Ramos (cell line): ENCODE measurements around the gene RFXAP.
"Not testable (repeated sequence)": the region's sequence is repeated elsewhere in the genome, so short reads cannot be mapped to it uniquely, and the experiment has no call there.

Experiments
- in situ Hi-C: fragments of 300-500 bp; cut with MboI; formaldehyde crosslinking; loops from one replicate; pipeline ENCODE4 v1.14.3; 2022; ENCODE audit warnings: low sequenced_read_pairs; ENCODE audit not compliant: unreplicated experiment

RFXAP gene, protein sequence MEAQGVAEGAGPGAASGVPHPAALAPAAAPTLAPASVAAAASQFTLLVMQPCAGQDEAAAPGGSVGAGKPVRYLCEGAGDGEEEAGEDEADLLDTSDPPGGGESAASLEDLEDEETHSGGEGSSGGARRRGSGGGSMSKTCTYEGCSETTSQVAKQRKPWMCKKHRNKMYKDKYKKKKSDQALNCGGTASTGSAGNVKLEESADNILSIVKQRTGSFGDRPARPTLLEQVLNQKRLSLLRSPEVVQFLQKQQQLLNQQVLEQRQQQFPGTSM

DNA sequence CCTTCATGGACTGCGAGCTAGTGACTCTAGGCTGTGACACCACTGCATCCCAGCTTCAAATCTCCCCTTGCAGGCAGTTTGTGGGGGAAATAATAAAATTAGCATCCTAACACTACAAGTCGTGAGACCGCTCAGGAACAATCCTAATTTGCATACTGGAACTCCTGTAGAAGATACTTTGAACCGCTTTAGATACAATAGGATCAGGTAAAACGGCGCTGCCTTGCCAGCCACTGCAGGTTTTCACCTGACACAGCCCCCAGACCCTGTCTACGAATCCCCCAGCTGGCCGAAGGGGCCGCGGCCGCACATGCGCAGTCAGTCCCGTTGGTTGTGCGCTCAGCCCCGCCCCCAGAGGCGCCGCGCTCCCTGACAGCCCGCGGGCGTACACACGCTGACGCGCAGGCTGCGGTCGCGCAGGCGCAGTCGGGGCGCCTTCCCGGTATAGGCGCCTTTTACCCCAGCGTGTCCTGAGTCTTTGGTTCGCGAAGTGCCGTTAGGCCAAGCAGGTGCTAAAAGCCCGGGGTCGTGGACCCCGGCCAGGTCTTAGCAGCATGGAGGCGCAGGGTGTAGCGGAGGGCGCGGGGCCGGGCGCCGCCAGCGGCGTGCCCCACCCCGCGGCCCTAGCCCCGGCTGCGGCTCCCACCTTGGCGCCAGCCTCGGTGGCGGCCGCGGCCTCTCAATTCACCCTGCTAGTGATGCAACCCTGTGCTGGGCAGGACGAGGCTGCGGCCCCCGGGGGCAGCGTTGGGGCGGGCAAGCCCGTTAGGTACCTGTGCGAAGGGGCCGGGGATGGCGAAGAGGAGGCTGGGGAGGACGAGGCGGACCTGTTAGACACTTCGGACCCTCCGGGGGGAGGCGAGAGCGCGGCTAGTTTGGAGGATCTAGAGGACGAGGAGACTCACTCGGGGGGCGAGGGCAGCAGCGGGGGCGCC is at the start of gene RFXAP:
TSS of gene RFXAP (plus strand) at position 419 of the 935 bp plus-strand sequence. CDS start at position 555, 136 bp downstream.
- in situ Hi-C loops: no loop called here

GRCh38 chr13:36769545-36769944 is 49.5 kb upstream of the RFXAP start:
- in situ Hi-C loops: no loop called here

DNA sequence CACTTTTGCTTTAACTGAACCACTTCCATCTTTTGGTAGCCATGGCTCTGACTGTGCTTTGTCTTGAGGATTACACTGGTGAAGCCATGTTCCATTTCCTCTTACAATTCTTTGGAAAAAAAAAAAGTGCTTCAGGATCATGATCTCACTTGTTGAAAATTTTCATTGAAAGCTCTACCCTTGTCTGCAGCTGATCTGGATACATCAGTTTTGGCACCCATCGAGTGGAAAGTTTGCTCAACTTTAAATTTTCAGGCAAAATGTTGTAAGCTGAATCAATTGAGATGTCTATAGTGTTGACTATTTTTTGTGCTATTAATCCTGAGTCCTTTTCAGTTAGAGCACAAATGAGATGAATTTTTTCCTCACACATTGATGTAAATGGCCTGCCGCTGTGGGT is 48.3 kb upstream of the RFXAP start:
- in situ Hi-C loops: no loop called here

GRCh38 chr13:36772853-36773252 is 46.2 kb upstream of the RFXAP start:
- in situ Hi-C loops: no loop called here

DNA sequence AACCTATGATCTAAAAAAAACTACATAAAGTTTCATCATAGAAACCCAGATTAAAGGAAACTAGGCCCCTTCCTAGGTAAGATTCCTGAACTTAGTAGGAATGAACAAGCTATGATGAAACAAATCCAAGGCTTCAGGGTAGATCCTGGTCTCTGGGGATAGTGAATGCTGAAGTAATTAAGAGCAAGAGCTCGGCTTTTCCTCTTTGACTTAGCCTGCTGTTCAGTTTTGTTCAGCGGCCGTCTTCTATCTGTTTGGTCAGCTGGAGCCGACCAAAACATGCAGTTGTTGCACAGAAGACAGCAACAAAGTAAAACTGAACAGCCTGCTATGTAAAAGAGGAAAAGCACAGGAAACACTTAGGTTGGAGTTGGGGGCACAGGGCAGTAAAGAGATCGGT is 44.1 kb upstream of the RFXAP start:
- in situ Hi-C loops: no loop called here

DNA sequence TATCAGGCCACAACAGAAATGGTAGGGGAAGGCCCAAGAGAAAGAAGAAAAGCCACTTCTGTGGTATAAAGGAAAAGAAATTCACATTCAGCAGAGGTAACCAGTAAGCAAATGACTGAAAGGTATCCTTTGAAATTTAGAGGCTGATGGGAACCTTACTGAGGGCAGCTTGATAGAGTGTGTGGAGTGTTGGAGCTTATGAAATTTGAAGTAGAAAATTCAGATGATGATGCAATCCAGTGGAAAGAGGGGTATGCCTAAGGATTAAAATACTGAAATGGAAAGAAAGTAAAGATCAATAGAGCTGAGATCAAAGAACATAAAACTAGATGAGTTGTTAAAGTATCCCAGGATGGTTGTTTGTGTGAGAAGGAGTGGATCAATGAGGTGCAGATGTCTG is 42.8 kb upstream of the RFXAP start:
- in situ Hi-C loops: no loop called here

GRCh38 chr13:36778083-36778671 is 40.8 kb upstream of the RFXAP start:
- in situ Hi-C loops: no loop called here

- in situ Hi-C loops: no loop called here
Measured at GRCh38 chr13:36783890-36784289, 35.1 kb upstream of the RFXAP start.

GRCh38 chr13:36786175-36786574 is 32.8 kb upstream of the RFXAP start:
- in situ Hi-C loops: not testable (repeated sequence)

DNA sequence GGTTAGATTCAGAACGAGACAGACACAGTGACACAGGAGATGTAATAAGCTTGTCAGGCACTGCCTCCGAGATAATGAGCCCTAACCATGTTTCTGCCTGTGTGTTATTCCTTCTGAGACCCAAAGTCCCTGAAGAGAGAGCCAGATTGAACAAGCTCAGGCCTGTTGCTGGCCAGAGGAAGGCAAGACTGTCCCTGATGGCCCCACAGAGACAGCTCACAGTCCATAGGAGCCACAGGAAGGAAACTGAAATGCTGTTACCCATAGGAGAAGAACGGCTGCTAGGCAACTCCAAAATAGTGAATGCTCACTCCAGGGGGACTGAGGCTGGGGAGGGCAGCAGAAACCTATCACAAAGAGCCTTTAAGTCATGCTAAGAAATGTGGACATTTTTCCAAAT is 31.8 kb upstream of the RFXAP start:
- in situ Hi-C loops: no loop called here

DNA sequence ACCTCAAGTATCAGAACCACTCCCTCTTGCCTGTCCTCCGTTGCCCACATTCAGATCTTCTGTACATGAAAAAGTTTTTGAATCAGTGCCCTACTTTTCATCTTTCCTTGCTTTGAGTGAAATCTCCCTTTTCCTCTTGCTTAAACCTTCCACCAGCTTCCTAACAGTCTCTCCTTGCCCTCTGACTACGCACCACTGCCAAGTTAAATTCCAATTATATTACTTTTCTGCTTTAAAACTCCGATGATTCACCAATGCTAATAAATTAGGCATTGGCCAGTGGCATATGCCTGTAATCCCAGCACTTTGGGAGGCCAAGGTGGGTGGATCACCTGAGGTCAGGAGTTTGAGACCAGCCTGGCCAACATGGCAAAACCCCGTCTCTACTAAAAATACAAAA is 30.7 kb upstream of the RFXAP start:
- in situ Hi-C loops: no loop called here

DNA sequence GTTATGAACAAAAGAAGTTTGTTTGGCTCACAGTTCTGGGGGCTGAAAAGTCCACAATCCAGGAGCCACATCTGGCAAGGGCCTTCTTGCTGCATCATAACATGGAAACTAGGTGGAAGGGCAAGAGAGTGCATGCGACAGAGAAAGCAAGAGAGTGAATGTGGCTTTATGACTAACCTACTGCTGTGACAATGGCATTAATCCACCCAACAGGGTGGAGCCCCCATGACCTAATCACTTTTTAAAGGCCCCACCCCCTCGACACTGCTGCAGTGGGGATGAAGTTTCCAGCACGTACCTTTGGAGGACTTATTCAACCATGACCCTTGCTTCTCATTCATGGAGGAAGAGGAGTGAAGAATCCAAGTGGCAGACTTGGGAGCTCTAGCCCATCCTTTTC is 30.0 kb upstream of the RFXAP start:
- in situ Hi-C loops: no loop called here

DNA sequence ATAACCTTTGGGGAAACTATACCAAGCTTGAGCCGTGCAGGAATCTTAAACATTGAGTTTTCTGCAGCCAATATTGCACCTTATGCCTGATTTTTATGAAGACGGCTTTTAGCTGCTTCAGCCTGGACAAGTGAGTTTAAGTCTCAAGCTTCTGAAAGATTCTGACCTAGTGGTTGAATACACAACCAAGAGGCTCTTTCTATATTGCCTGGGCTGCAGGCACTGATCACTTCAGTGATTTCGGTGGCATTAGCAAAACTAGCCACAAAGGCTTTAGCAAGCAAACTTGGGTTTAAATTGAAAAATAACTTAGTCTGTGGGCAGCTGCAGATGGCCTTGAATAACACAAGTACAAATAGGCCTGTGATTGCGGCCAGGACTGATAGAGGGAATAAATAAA is 29.3 kb upstream of the RFXAP start:
- in situ Hi-C loops: no loop called here

DNA sequence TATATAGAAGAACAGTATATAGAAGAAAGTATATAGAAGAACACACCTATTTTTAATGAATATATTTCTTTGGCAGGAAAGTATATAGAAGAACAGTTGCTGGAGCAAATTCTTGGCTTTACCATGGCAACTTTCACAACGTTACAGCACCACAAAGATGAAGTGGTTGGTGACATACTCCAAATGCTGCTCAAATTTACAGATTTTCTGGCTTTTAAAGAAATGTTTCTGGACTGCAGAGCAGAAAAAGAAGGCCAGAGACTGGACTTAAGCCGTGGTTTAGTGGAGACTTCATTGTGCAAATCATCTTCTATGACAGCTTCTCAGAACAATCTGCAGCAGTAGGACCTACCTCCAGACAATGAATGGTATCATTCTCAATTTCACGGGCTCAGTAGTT is 24.3 kb upstream of the RFXAP start:
- in situ Hi-C loops: no loop called here

- in situ Hi-C loops: no loop called here
Measured at GRCh38 chr13:36795463-36795862, 23.6 kb upstream of the RFXAP start.

DNA sequence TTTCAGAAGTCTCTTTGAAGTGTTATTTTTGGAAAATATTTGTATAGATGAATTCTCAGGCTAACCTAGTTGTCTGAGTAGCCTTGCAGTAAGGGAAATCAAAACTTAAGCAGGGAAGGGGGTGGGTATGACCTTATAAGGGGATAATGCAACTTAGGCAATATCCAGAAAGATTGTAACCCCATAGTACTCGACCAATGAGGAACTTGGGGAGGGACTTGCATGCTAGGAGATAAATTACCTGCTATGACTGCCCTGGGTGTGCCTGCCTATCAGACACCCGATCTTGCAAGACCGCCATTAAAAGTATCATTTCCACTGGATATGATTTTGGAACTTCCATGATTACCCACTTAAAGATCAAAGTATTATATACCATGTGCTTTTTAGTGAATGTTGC is 23.0 kb upstream of the RFXAP start:
- in situ Hi-C loops: no loop called here

DNA sequence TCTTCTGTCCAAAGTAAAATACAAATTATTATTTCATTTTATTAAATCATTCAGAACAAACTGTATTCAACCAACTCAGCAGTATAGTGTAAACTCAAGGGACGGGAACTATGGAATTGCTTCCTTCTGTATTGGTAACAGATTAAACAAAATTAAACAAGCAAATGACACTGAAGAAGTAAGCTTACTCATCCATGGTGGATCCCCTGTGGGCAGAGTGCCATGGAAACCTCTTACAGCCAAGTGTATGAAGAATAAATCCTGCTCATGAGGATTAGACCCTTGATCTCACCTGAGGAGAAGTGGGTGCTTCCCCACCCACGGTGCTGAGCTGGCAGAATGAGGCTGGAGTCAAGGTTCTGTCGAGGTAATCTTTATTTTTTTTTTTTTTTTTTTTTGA is 18.0 kb upstream of the RFXAP start:
- in situ Hi-C loops: no loop called here

DNA sequence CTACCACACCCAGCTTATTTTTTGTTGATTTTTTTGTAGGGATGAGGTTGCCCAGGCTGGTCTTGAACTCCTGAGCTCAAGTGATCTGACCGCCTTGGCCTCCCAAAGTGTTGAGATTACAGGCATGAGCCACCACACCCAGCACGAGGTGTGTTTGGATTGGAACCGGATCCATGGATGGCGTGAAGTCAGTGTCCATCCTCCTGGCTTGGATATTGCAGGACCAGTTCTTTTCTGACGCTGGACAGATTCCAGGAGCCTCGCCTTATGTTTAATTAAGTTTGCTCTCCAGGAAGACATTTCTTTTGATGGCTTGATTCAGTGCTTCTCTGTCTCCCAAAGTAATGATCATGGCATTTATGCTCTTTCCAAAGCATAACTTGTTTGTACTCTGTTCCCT is 14.4 kb upstream of the RFXAP start:
- in situ Hi-C loops: no loop called here

GRCh38 chr13:36806102-36806501 is 12.9 kb upstream of the RFXAP start:
- in situ Hi-C loops: no loop called here

GRCh38 chr13:36807616-36808015 is 11.4 kb upstream of the RFXAP start:
- in situ Hi-C loops: no loop called here

DNA sequence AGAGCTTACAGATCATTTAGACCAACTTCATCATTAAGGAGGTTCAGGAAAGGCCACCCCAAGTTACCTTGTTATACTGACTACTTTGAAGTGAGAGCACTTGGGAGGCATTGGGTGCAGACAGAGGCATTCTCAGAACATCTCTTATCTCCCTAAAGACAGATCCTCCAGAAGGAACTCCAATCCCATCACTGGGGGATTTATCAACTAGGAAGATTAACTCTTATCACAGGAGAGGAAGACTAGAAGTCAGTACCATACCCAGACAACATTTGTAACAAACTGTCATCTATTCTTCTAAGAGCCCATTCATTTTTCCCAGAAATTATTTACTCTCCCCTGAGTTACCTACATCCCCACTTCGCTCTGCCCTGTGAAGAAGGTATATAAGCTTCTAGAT is 5.8 kb upstream of the RFXAP start:
- in situ Hi-C loops: no loop called here
